HepG2 (cell line): ENCODE results near the gene SLC13A3. TPM values are rescaled to one million over a fixed set of nuclear protein-coding genes. Genes with fewer than 3 reads are reported as not detected.

ENCODE experiments used
- AHR ChIP-seq: IDR thresholded peaks from 2 replicates; pipeline ENCODE4 v1.6.1; 2018; ENCODE audit warnings: missing genetic modification reagents, missing compliant biosample characterization
- ELF3 ChIP-seq: IDR thresholded peaks from 2 replicates; pipeline ENCODE4 v1.6.1; 2016; ENCODE audit warnings: missing genetic modification reagents, missing compliant biosample characterization
- MLLT10 ChIP-seq: sonication (generic); formaldehyde crosslinking; IDR thresholded peaks from 2 replicates; pipeline ENCODE4 v1.4.0; 2020; ENCODE audit warnings: missing genetic modification reagents
- NFYC ChIP-seq: IDR thresholded peaks from 2 replicates; pipeline ENCODE4 v1.6.1; 2016; ENCODE audit warnings: missing genetic modification reagents, missing compliant biosample characterization
- NKX3-1 ChIP-seq: sonication (generic); formaldehyde crosslinking; IDR thresholded peaks from 2 replicates; pipeline ENCODE4 v1.5.0; 2020; ENCODE audit warnings: missing genetic modification reagents
- PHF20 ChIP-seq: sonication (generic); formaldehyde crosslinking; IDR thresholded peaks from 2 replicates; pipeline ENCODE4 v1.5.0; 2020; ENCODE audit warnings: mild to moderate bottlenecking, missing genetic modification reagents
- RXRB ChIP-seq: IDR thresholded peaks from 2 replicates; pipeline ENCODE4 v1.6.1; 2016; ENCODE audit warnings: borderline replicate concordance, missing genetic modification reagents, missing compliant biosample characterization
- THYN1 ChIP-seq: sonication (generic); formaldehyde crosslinking; IDR thresholded peaks from 2 replicates; pipeline ENCODE4 v1.8.1; 2023; ENCODE audit warnings: low read depth, mild to moderate bottlenecking, moderate library complexity, missing genetic modification reagents, borderline replicate concordance
- ZFP41 ChIP-seq: sonication (generic); formaldehyde crosslinking; IDR thresholded peaks from 2 replicates; pipeline ENCODE4 v1.4.0; 2020; ENCODE audit warnings: mild to moderate bottlenecking, missing genetic modification reagents, borderline replicate concordance
- ZKSCAN5 ChIP-seq: sonication (generic); formaldehyde crosslinking; IDR thresholded peaks from 2 replicates; pipeline ENCODE4 v1.5.1; 2020; ENCODE audit warnings: mild to moderate bottlenecking, missing genetic modification reagents
- ZNF143 ChIP-seq: sonication (generic); formaldehyde crosslinking; IDR thresholded peaks from 2 replicates; pipeline ENCODE4 v1.4.0; 2020; ENCODE audit warnings: missing genetic modification reagents
- ZNF160 ChIP-seq: sonication (generic); formaldehyde crosslinking; IDR thresholded peaks from 2 replicates; pipeline ENCODE4 v1.8.0; 2022; ENCODE audit warnings: mild to moderate bottlenecking, inconsistent platforms, missing genetic modification reagents
- ZNF20 ChIP-seq: sonication (generic); formaldehyde crosslinking; IDR thresholded peaks from 2 replicates; pipeline ENCODE4 v1.4.0; 2020; ENCODE audit warnings: mild to moderate bottlenecking, moderate library complexity, missing genetic modification reagents
- ZNF3 ChIP-seq: IDR thresholded peaks from 2 replicates; pipeline ENCODE4 v1.7.0; 2017; ENCODE audit warnings: inconsistent platforms
- ZNF614 ChIP-seq: IDR thresholded peaks from 2 replicates; pipeline ENCODE4 v1.6.1; 2018; ENCODE audit warnings: missing biosample characterization, missing genetic modification reagents, inconsistent platforms, borderline replicate concordance
- ZNF615 ChIP-seq: sonication (generic); formaldehyde crosslinking; IDR thresholded peaks from 2 replicates; pipeline ENCODE4 v1.5.0; 2020; ENCODE audit warnings: mild to moderate bottlenecking, missing genetic modification reagents, borderline replicate concordance
- ZNF747 ChIP-seq: sonication (generic); formaldehyde crosslinking; IDR thresholded peaks from 2 replicates; pipeline ENCODE4 v1.8.1; 2023; ENCODE audit warnings: missing genetic modification reagents, mild to moderate bottlenecking, borderline replicate concordance
- ZNF781 ChIP-seq: sonication (generic); formaldehyde crosslinking; IDR thresholded peaks from 2 replicates; pipeline ENCODE4 v1.5.1; 2020; ENCODE audit warnings: borderline replicate concordance, mild to moderate bottlenecking, missing genetic modification reagents; ENCODE audit errors: not compliant biosample characterization
- ZSCAN31 ChIP-seq: sonication (generic); formaldehyde crosslinking; IDR thresholded peaks from 2 replicates; pipeline ENCODE4 v1.5.0; 2020; ENCODE audit warnings: low read depth, mild to moderate bottlenecking, missing genetic modification reagents
- polyA plus RNA-seq, 8 experiments: library from polyadenylated mRNA; depleted of rRNA in 3 of 8; stranded (reverse) in 7 of 8; unstranded in 1 of 8; fragments of >200 nt; fragmentation: Illumina TruSeq in 4 of 8; extraction: Trizol in 4 of 8; gene quantifications; 2 replicates each; pipeline versions ENCODE4 v1.2.1 to v1.2.3, GENCODE V29; 2011 to 2016; ENCODE audit warnings: low read depth in 4 of 8, missing spikeins in 1 of 8, mixed read lengths in 1 of 8; ENCODE audit not compliant: insufficient read depth in 1 of 8
- total RNA-seq, 5 experiments: library from RNA; depleted of rRNA; stranded (reverse); fragments of >200 nt; fragmentation: Illumina TruSeq; extraction: Trizol; gene quantifications; 2 replicates each; pipeline ENCODE4 v1.2.3, GENCODE V29; 2016; ENCODE audit warnings: low read depth in 1 of 5
- TF ChIP-seq, protein P1 (sequence below): sonication (generic); formaldehyde crosslinking; IDR thresholded peaks from 2 replicates; pipeline ENCODE4 v1.4.0; 2020; ENCODE audit warnings: missing genetic modification reagents
- TF ChIP-seq, protein P2 (sequence below): sonication (generic); formaldehyde crosslinking; IDR thresholded peaks from 2 replicates; pipeline ENCODE4 v1.5.1; 2020; ENCODE audit warnings: missing genetic modification reagents, mild to moderate bottlenecking, borderline replicate concordance
- TF ChIP-seq, protein P3 (sequence below): IDR thresholded peaks from 2 replicates; pipeline ENCODE4 v1.6.1; 2016; ENCODE audit warnings: low read depth
- TF ChIP-seq, protein P4 (sequence below): IDR thresholded peaks from 2 replicates; pipeline ENCODE4 v1.6.1; 2018; ENCODE audit warnings: missing genetic modification reagents, mild to moderate bottlenecking, missing compliant biosample characterization

The SLC13A3 gene
- total and polyA plus RNA-seq, 2 of the 13 experiments (the other 11 are each of a cell fraction or from before 2014, with no cell fraction given), result 66.5 to 76.0 TPM

- no peak for TF ChIP-seq ZNF747
- TF ChIP-seq, protein P1, sequence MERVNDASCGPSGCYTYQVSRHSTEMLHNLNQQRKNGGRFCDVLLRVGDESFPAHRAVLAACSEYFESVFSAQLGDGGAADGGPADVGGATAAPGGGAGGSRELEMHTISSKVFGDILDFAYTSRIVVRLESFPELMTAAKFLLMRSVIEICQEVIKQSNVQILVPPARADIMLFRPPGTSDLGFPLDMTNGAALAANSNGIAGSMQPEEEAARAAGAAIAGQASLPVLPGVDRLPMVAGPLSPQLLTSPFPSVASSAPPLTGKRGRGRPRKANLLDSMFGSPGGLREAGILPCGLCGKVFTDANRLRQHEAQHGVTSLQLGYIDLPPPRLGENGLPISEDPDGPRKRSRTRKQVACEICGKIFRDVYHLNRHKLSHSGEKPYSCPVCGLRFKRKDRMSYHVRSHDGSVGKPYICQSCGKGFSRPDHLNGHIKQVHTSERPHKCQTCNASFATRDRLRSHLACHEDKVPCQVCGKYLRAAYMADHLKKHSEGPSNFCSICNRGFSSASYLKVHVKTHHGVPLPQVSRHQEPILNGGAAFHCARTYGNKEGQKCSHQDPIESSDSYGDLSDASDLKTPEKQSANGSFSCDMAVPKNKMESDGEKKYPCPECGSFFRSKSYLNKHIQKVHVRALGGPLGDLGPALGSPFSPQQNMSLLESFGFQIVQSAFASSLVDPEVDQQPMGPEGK, result 0 out of 2 replicates have a peak, but pooled peaks have one; percentile 20
- no peak for TF ChIP-seq ZKSCAN5 (CRISPR knock-in tag)
- TF ChIP-seq, protein P2, sequence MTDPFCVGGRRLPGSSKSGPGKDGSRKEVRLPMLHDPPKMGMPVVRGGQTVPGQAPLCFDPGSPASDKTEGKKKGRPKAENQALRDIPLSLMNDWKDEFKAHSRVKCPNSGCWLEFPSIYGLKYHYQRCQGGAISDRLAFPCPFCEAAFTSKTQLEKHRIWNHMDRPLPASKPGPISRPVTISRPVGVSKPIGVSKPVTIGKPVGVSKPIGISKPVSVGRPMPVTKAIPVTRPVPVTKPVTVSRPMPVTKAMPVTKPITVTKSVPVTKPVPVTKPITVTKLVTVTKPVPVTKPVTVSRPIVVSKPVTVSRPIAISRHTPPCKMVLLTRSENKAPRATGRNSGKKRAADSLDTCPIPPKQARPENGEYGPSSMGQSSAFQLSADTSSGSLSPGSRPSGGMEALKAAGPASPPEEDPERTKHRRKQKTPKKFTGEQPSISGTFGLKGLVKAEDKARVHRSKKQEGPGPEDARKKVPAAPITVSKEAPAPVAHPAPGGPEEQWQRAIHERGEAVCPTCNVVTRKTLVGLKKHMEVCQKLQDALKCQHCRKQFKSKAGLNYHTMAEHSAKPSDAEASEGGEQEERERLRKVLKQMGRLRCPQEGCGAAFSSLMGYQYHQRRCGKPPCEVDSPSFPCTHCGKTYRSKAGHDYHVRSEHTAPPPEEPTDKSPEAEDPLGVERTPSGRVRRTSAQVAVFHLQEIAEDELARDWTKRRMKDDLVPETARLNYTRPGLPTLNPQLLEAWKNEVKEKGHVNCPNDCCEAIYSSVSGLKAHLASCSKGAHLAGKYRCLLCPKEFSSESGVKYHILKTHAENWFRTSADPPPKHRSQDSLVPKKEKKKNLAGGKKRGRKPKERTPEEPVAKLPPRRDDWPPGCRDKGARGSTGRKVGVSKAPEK (CRISPR knock-in tag), result 0 out of 2 replicates have a peak, but pooled peaks have one; percentile 7
- TF ChIP-seq NFYC (CRISPR knock-in tag), result no peak
- 0 out of 2 replicates have a peak, but pooled peaks have one; percentile 53 for TF ChIP-seq ZNF614 (CRISPR knock-in tag)
- TF ChIP-seq, protein P3, sequence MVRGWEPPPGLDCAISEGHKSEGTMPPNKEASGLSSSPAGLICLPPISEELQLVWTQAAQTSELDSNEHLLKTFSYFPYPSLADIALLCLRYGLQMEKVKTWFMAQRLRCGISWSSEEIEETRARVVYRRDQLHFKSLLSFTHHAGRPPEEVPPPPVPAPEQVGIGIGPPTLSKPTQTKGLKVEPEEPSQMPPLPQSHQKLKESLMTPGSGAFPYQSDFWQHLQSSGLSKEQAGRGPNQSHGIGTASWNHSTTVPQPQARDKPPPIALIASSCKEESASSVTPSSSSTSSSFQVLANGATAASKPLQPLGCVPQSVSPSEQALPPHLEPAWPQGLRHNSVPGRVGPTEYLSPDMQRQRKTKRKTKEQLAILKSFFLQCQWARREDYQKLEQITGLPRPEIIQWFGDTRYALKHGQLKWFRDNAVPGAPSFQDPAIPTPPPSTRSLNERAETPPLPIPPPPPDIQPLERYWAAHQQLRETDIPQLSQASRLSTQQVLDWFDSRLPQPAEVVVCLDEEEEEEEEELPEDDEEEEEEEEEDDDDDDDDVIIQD (CRISPR knock-in tag), result no peak
- 0 out of 2 replicates have a peak, but pooled peaks have one; percentile 5 for TF ChIP-seq ZSCAN31 (CRISPR knock-in tag)
- no peak for TF ChIP-seq AHR (CRISPR knock-in tag)
- TF ChIP-seq ZNF160, result no peak
- no peak for TF ChIP-seq PHF20 (CRISPR knock-in tag)
- TF ChIP-seq ELF3 (CRISPR knock-in tag), result peak; percentile 77
- TF ChIP-seq ZNF781 (CRISPR knock-in tag), result peak; percentile 29
- no peak for TF ChIP-seq ZNF3 (CRISPR knock-in tag)
- no peak for TF ChIP-seq ZFP41 (CRISPR knock-in tag)
- no peak for TF ChIP-seq ZNF143 (CRISPR knock-in tag)
- no peak for TF ChIP-seq ZNF615 (CRISPR knock-in tag)
- TF ChIP-seq MLLT10, result no peak
- no peak for TF ChIP-seq THYN1
- TF ChIP-seq ZNF20 (CRISPR knock-in tag), result 0 out of 2 replicates have a peak, but pooled peaks have one; percentile 61
- TF ChIP-seq RXRB (CRISPR knock-in tag), result peak; percentile 74
- TF ChIP-seq, protein P4, sequence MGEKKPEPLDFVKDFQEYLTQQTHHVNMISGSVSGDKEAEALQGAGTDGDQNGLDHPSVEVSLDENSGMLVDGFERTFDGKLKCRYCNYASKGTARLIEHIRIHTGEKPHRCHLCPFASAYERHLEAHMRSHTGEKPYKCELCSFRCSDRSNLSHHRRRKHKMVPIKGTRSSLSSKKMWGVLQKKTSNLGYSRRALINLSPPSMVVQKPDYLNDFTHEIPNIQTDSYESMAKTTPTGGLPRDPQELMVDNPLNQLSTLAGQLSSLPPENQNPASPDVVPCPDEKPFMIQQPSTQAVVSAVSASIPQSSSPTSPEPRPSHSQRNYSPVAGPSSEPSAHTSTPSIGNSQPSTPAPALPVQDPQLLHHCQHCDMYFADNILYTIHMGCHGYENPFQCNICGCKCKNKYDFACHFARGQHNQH (CRISPR knock-in tag), result no peak
- TF ChIP-seq NKX3-1 (CRISPR knock-in tag), result no peak
Measured at GRCh38 chr20:46607849-46608497, 43.3 kb downstream of the SLC13A3 start (continued).
